C4-2B (cell line): Measurements from ENCODE around the gene RFTN1.

Experiments used
- CTCF ChIP-seq: fragments of 450-650 bp; conservative IDR thresholded peaks from 2 replicates; pipeline ENCODE4 v1.5.1; 2017; ENCODE audit warnings: mild to moderate bottlenecking
- ZFX ChIP-seq: fragments of 450-650 bp; IDR thresholded peaks from 2 replicates; pipeline ENCODE4 v1.6.1; 2017

DNA sequence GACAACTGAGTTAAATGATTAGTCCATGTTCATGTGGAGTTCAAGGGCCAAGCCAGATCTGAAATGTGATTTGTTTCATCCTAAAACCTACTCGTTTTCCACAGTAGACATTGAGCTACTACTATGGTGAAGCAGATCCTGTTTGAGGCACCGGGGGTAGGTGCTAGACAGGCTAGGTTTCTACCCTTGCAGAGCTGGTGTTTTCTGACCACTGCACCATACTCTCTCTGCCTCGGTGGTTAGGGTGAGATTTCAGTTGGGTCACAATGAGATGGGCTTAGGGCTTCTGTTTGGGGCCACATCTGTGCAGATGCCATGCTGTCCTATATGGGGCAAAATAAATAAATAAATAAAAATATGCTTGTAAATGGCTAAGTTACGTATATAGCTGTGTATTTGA, 149.2 kb downstream of the RFTN1 start:
- TF ChIP-seq CTCF (no peak), ZFX (no peak)
